NCI-H526 treated with DMSO at 0.1 percent for 48 hours (cell line): ENCODE measurements around the gene PRRC2C.
"Not testable (repeated sequence)": the region's sequence is repeated elsewhere in the genome, so short reads cannot be mapped to it uniquely, and the experiment has no call there.

Source experiments
- DNase-seq: peaks from one replicate; lab custom pipeline; 2025; lab: John Stamatoyannopoulos, UW

PRRC2C gene

GRCh38 chr1:171583591-171584201 is 98.4 kb downstream of the PRRC2C start:
- no peak for DNase-seq

GRCh38 chr1:171585715-171586114 is 100.4 kb downstream of the PRRC2C start:
- DNase-seq, result no peak

GRCh38 chr1:171588230-171588629 is 102.9 kb downstream of the PRRC2C start:
- no peak for DNase-seq

GRCh38 chr1:171590022-171590421 is 104.7 kb downstream of the PRRC2C start:
- no peak for DNase-seq

- DNase-seq, result no peak
These were observed 110.0 kb downstream of the PRRC2C start for GRCh38 chr1:171595324-171595723.

- DNase-seq, result no peak
These were observed 110.8 kb downstream of the PRRC2C start for GRCh38 chr1:171596119-171596518.

- DNase-seq, result no peak
These were observed 111.4 kb downstream of the PRRC2C start for GRCh38 chr1:171596705-171597104.

- no peak for DNase-seq
These were observed 111.9 kb downstream of the PRRC2C start for GRCh38 chr1:171597203-171597602.

GRCh38 chr1:171600310-171600709 is 115.0 kb downstream of the PRRC2C start:
- DNase-seq, result not testable (repeated sequence)

- DNase-seq, result no peak
These were observed 115.5 kb downstream of the PRRC2C start for GRCh38 chr1:171600862-171601261.

- DNase-seq, result not testable (repeated sequence)
These were observed 117.7 kb downstream of the PRRC2C start for GRCh38 chr1:171603042-171603441.

- no peak for DNase-seq
These were observed 121.1 kb downstream of the PRRC2C start for GRCh38 chr1:171606402-171606941.

GRCh38 chr1:171610385-171610784 is 125.1 kb downstream of the PRRC2C start:
- DNase-seq, result no peak

- DNase-seq, result no peak
These were observed 126.0 kb downstream of the PRRC2C start for GRCh38 chr1:171611306-171611705.

GRCh38 chr1:171613282-171613681 is 128.0 kb downstream of the PRRC2C start:
- no peak for DNase-seq

- DNase-seq, result not testable (repeated sequence)
These were observed 130.0 kb downstream of the PRRC2C start for GRCh38 chr1:171615122-171615906.

- DNase-seq, result no peak
These were observed 131.3 kb downstream of the PRRC2C start for GRCh38 chr1:171616586-171616985.

- no peak for DNase-seq
These were observed 136.8 kb downstream of the PRRC2C start, which contains the start of gene MYOCOS for GRCh38 chr1:171622152-171622462. MYOCOS (plus strand) TSS chr1:171622243; CDS start chr1:171623884, 1,641 bp downstream.

- DNase-seq, result no peak
These were observed 138.5 kb downstream of the PRRC2C start for GRCh38 chr1:171623651-171624331.

GRCh38 chr1:171625225-171625624 is 139.9 kb downstream of the PRRC2C start:
- no peak for DNase-seq

GRCh38 chr1:171627020-171627419 is 141.7 kb downstream of the PRRC2C start:
- DNase-seq, result no peak

GRCh38 chr1:171628225-171628624 is 142.9 kb downstream of the PRRC2C start:
- DNase-seq, result no peak

GRCh38 chr1:171635661-171636060 is 150.3 kb downstream of the PRRC2C start:
- DNase-seq, result no peak
